BJ (cell line): ENCODE measurements around the gene TRAF1. TPM values are rescaled to one million over a fixed set of nuclear protein-coding genes. Genes with fewer than 3 reads are reported as not detected.

ENCODE experiments used
- CTCF ChIA-PET: fragments of 350-600 bp; formaldehyde crosslinking; extraction: SDS; loops from one replicate; lab custom pipeline; 2021; ENCODE audit warnings: antibody characterized with exemption, inconsistent platforms; lab: Yijun Ruan, JAX
- POLR2A ChIA-PET: fragments of 300-600 bp; sonication (Branson Sonifier 250); formaldehyde crosslinking; extraction: SDS; loops from one replicate; lab custom pipeline; 2021; ENCODE audit warnings: antibody characterized with exemption; lab: Charles Lee
- DNase-seq: peaks from one replicate; pipeline ENCODE4 v3.0.0-alpha.2; 2011; ENCODE audit warnings: low read depth
- H3K27me3 ChIP-seq: 2 replicates; pipeline ENCODE4 v1.6.0; 2011; ENCODE audit warnings: low read length; ENCODE audit not compliant: control insufficient read depth, insufficient read depth
- H3K36me3 ChIP-seq: 2 replicates; pipeline ENCODE4 v1.5.1; 2011; ENCODE audit warnings: low read length; ENCODE audit not compliant: control insufficient read depth, insufficient read depth
- H3K4me3 ChIP-seq: 2 replicates; pipeline ENCODE4 v1.5.1; 2011; ENCODE audit warnings: low read depth, mild to moderate bottlenecking, control low read depth, low read length
- CTCF ChIP-seq: IDR thresholded peaks from 2 replicates; pipeline ENCODE4 v1.5.1; 2011; ENCODE audit warnings: low read depth, mild to moderate bottlenecking, control low read depth, inconsistent platforms, low read length, moderate library complexity; ENCODE audit not compliant: insufficient read depth
- polyA plus RNA-seq: library from polyadenylated mRNA; depleted of rRNA; stranded (reverse); fragments of >200 nt; gene quantifications from 2 replicates; pipeline ENCODE4 v1.2.3, GENCODE V29; 2011

The TRAF1 gene
- polyA plus RNA-seq, 1 experiment, result 3.3 TPM

- DNase-seq, result no peak
- H3K4me3 ChIP-seq, result no peak overlapping the region
- H3K36me3 ChIP-seq, result no peaks in the 10 kb centered on the region
- POLR2A ChIA-PET, result no interaction called here
- TF ChIP-seq CTCF, result no peak
- H3K27me3 ChIP-seq, result no peaks in the 10 kb centered on the region
- CTCF ChIA-PET, result no interaction called here
Observed at GRCh38 chr9:120874226-120875194, 52.1 kb downstream of the TRAF1 start.

GRCh38 chr9:120873512-120873911, 53.1 kb downstream of the TRAF1 start:
- ChIA-PET CTCF (interaction anchor here (1.3 kb wide), 1 partner anchor 64 kb away, joined by 4 read pairs; no protein-coding TSS in a partner anchor), POLR2A (no interaction called here)
- H3K36me3 ChIP-seq, result no peaks in the 10 kb centered on the region
- DNase-seq, result no peak
- H3K4me3 ChIP-seq, result no peak overlapping the region
- H3K27me3 ChIP-seq, result no peaks in the 10 kb centered on the region
- TF ChIP-seq CTCF, result no peak

GRCh38 chr9:120872791-120873502, 53.6 kb downstream of the TRAF1 start:
- H3K36me3 ChIP-seq, result no peaks in the 10 kb centered on the region
- DNase-seq, result no peak
- ChIA-PET POLR2A (interaction anchor here (0.6 kb wide), 1 partner anchor 24 kb away, joined by 3 read pairs; no protein-coding TSS in a partner anchor), CTCF (interaction anchor here (1.3 kb wide), 1 partner anchor 64 kb away, joined by 4 read pairs; no protein-coding TSS in a partner anchor)
- no peak overlapping the region for H3K4me3 ChIP-seq
- H3K27me3 ChIP-seq, result no peaks in the 10 kb centered on the region
- TF ChIP-seq CTCF, result no peak

GRCh38 chr9:120870206-120870605, 56.4 kb downstream of the TRAF1 start:
- H3K27me3 ChIP-seq, result no peaks in the 10 kb centered on the region
- no peak for TF ChIP-seq CTCF
- no peak overlapping the region for H3K4me3 ChIP-seq
- ChIA-PET CTCF (interaction anchor here (1.3 kb wide), 1 partner anchor 63 kb away, joined by 3 read pairs; no protein-coding TSS in a partner anchor), POLR2A (no interaction called here)
- peaks cover 2% of the 10 kb centered on the region; the same call in 1 of the 2 replicates for H3K36me3 ChIP-seq
- no peak for DNase-seq

- H3K36me3 ChIP-seq, result peaks cover 3% of the 10 kb centered on the region; the same call in 1 of the 2 replicates
- DNase-seq, result no peak
- no peak overlapping the region for H3K4me3 ChIP-seq
- no peak for TF ChIP-seq CTCF
- no peaks in the 10 kb centered on the region for H3K27me3 ChIP-seq
- POLR2A ChIA-PET, result no interaction called here
- CTCF ChIA-PET, result interaction anchor here (1.1 to 1.3 kb wide), 3 partner anchors 63 to 70 kb away, joined by 3 to 8 read pairs (median 3); no protein-coding TSS in a partner anchor
Observed at GRCh38 chr9:120869726-120870125, 56.9 kb downstream of the TRAF1 start.
